HepG2 (cell line): Measurements from ENCODE around the gene RGS14. TPM values are rescaled to one million over a fixed set of nuclear protein-coding genes. Genes with fewer than 3 reads are reported as not detected.

Experiments used
- ATF5 ChIP-seq: sonication (generic); formaldehyde crosslinking; IDR thresholded peaks from 2 replicates; pipeline ENCODE4 v1.4.0; 2020; ENCODE audit warnings: mild to moderate bottlenecking, low read depth, missing genetic modification reagents
- CEBPB ChIP-seq: IDR thresholded peaks from 2 replicates; pipeline ENCODE4 v1.6.1; 2011; ENCODE audit warnings: low read depth, low read length, improper control_type of control experiment, borderline replicate concordance
- CREM ChIP-seq, 2 experiments: sonication (generic) in 1 of 2; formaldehyde crosslinking in 1 of 2; IDR thresholded peaks; 2 replicates each; pipeline versions ENCODE4 v1.4.0 to v1.6.1; 2016 to 2020; ENCODE audit warnings: antibody characterized with exemption in 1 of 2, mild to moderate bottlenecking in 1 of 2, missing genetic modification reagents in 1 of 2
- FIP1L1 ChIP-seq: fragments of 200-400 bp; formaldehyde crosslinking; IDR thresholded peaks from 2 replicates; pipeline ENCODE4 v1.6.1; 2018; ENCODE audit warnings: low read depth, mild to moderate bottlenecking, low read length, moderate library complexity, borderline replicate concordance; ENCODE audit not compliant: insufficient read depth
- KLF15 ChIP-seq: sonication (generic); formaldehyde crosslinking; IDR thresholded peaks from 2 replicates; pipeline ENCODE4 v1.8.1; 2023; ENCODE audit warnings: borderline replicate concordance, mild to moderate bottlenecking, inconsistent platforms, missing genetic modification reagents, mixed read lengths
- NFRKB ChIP-seq: fragments of 450-650 bp; IDR thresholded peaks from 2 replicates; pipeline ENCODE4 v1.6.1; 2017
- NR1H2 ChIP-seq: sonication (generic); formaldehyde crosslinking; IDR thresholded peaks from 2 replicates; pipeline ENCODE4 v1.8.1; 2022; ENCODE audit warnings: low read depth, missing genetic modification reagents, borderline replicate concordance
- REXO4 ChIP-seq: sonication (generic); formaldehyde crosslinking; IDR thresholded peaks from 2 replicates; pipeline ENCODE4 v1.8.0; 2022; ENCODE audit warnings: missing genetic modification reagents, mild to moderate bottlenecking, borderline replicate concordance
- SOX13 ChIP-seq, 3 experiments: fragments of 450-650 bp in 1 of 3; sonication (generic) in 1 of 3; formaldehyde crosslinking in 1 of 3; IDR thresholded peaks in 2 of 3; conservative IDR thresholded peaks in 1 of 3; 2 replicates each; pipeline versions ENCODE4 v1.5.0 to v1.6.1; 2016 to 2020; ENCODE audit warnings: antibody characterized with exemption in 1 of 3, mild to moderate bottlenecking in 1 of 3, missing compliant biosample characterization in 1 of 3, missing genetic modification reagents in 1 of 3, moderate library complexity in 1 of 3
- STAG1 ChIP-seq: sonication (generic); formaldehyde crosslinking; IDR thresholded peaks from 2 replicates; pipeline ENCODE4 v1.4.0; 2020; ENCODE audit warnings: missing genetic modification reagents
- ZBTB46 ChIP-seq: sonication (generic); formaldehyde crosslinking; IDR thresholded peaks from 2 replicates; pipeline ENCODE4 v1.4.0; 2020; ENCODE audit warnings: mild to moderate bottlenecking, missing genetic modification reagents, borderline replicate concordance
- ZBTB7B ChIP-seq: sonication (generic); formaldehyde crosslinking; IDR thresholded peaks from 2 replicates; pipeline ENCODE4 v1.4.0; 2020; ENCODE audit warnings: missing genetic modification reagents
- ZNF180 ChIP-seq: sonication (generic); formaldehyde crosslinking; IDR thresholded peaks from 2 replicates; pipeline ENCODE4 v1.4.0; 2020; ENCODE audit warnings: low read depth, missing genetic modification reagents, borderline replicate concordance
- ZNF275 ChIP-seq: sonication (generic); formaldehyde crosslinking; IDR thresholded peaks from 2 replicates; pipeline ENCODE4 v1.8.0; 2022; ENCODE audit warnings: missing genetic modification reagents, mild to moderate bottlenecking, inconsistent platforms, borderline replicate concordance
- ZNF33B ChIP-seq: sonication (generic); formaldehyde crosslinking; IDR thresholded peaks from 2 replicates; pipeline ENCODE4 v1.5.1; 2020; ENCODE audit warnings: mild to moderate bottlenecking, missing genetic modification reagents
- ZNF501 ChIP-seq: sonication (generic); formaldehyde crosslinking; IDR thresholded peaks from 2 replicates; pipeline ENCODE4 v1.5.1; 2020; ENCODE audit warnings: mild to moderate bottlenecking, moderate library complexity, missing genetic modification reagents
- ZNF543 ChIP-seq: sonication (generic); formaldehyde crosslinking; IDR thresholded peaks from 2 replicates; pipeline ENCODE4 v1.4.0; 2020; ENCODE audit warnings: mild to moderate bottlenecking, missing genetic modification reagents
- ZNF547 ChIP-seq: sonication (generic); formaldehyde crosslinking; IDR thresholded peaks from 2 replicates; pipeline ENCODE4 v1.5.1; 2020; ENCODE audit warnings: mild to moderate bottlenecking, missing genetic modification reagents
- ZNF850 ChIP-seq: sonication (generic); formaldehyde crosslinking; conservative IDR thresholded peaks from 2 replicates; pipeline ENCODE4 v1.9.0; 2021; ENCODE audit warnings: mild to moderate bottlenecking, missing genetic modification reagents
- ZSCAN20 ChIP-seq: sonication (generic); formaldehyde crosslinking; IDR thresholded peaks from 2 replicates; pipeline ENCODE4 v1.4.0; 2020; ENCODE audit warnings: missing genetic modification reagents, mild to moderate bottlenecking, borderline replicate concordance
- polyA plus RNA-seq, 8 experiments: library from polyadenylated mRNA; depleted of rRNA in 3 of 8; stranded (reverse) in 7 of 8; unstranded in 1 of 8; fragments of >200 nt; fragmentation: Illumina TruSeq in 4 of 8; extraction: Trizol in 4 of 8; gene quantifications; 2 replicates each; pipeline versions ENCODE4 v1.2.1 to v1.2.3, GENCODE V29; 2011 to 2016; ENCODE audit warnings: low read depth in 4 of 8, missing spikeins in 1 of 8, mixed read lengths in 1 of 8; ENCODE audit not compliant: insufficient read depth in 1 of 8
- total RNA-seq, 5 experiments: library from RNA; depleted of rRNA; stranded (reverse); fragments of >200 nt; fragmentation: Illumina TruSeq; extraction: Trizol; gene quantifications; 2 replicates each; pipeline ENCODE4 v1.2.3, GENCODE V29; 2016; ENCODE audit warnings: low read depth in 1 of 5
- TF ChIP-seq, protein P1 (sequence below): IDR thresholded peaks from 2 replicates; pipeline ENCODE4 v1.6.1; 2016; ENCODE audit warnings: missing compliant biosample characterization, missing genetic modification reagents, borderline replicate concordance
- TF ChIP-seq, protein P2 (sequence below): sonication (generic); formaldehyde crosslinking; IDR thresholded peaks from 2 replicates; pipeline ENCODE4 v1.4.0; 2020; ENCODE audit warnings: mild to moderate bottlenecking, missing genetic modification reagents

Gene RGS14
- total and polyA plus RNA-seq, 2 of the 13 experiments (the other 11 are each of a cell fraction or from before 2014, with no cell fraction given) = 11.1 to 17.2 TPM

DNA sequence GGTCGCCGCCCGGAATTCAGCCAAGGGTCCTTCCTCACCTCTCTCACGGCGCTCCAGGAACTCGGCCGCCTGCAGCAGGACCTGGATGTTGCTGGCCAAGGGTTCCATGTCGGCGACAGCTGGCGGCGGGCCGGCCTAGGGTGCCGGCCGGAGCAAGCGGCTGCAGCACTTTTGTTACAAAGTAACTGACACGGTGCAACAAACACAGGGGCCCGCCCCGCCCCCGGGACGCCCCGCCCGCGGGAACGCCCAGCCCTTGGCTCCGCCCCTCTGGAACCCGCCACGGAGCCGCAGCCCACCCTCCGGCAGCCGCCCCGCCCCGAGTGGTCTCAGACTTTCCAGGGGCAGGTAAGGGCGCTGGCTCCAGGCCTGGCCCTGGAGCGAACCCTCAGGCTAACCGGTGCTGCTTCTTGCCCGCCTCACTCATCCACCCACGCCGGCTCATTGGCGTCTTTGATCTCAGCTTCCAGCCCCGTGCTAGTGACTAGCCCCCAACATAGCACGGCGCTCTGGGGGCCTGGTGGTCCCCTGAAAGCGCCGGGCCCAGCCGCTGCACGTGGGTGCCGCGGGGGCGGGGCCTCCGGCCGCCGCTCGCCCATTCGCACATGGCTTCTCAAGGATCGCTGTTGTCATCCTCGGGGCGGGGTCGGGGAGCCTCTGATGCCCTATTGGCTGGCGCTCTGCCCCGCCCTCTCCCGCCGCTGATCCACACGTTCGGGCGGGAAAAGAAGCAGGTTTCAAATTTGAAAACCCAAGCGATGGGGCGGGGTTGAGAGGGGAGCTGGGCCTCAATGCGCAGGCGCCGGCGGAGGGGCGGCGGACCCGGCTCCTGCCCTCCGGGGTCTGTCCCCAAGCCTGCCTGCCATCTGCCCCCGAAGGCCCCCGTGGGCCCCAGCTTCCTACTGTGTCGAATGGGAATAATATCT is 45.7 kb upstream of the RGS14 start, which contains the start of gene MXD3 (continued):
- no peak for TF ChIP-seq CEBPB
- TF ChIP-seq ZNF547 (CRISPR knock-in tag) = no peak
- TF ChIP-seq KLF15 (CRISPR knock-in tag) = peak; percentile 83; the same call in 1 of the 2 replicates
- no peak for TF ChIP-seq SOX13 (IDR thresholded peaks at IDR 0.05)
- no peak for TF ChIP-seq SOX13 (CRISPR knock-in tag; conservative IDR thresholded peaks at IDR 0.05 in 1 of 2, IDR thresholded peaks at IDR 0.05 in 1 of 2)
- no peak for TF ChIP-seq NFRKB
- TF ChIP-seq NR1H2 (CRISPR knock-in tag) = no peak
- no peak for TF ChIP-seq ZNF33B (CRISPR knock-in tag)
- TF ChIP-seq ZNF543 (CRISPR knock-in tag) = no peak
- no peak for TF ChIP-seq STAG1 (CRISPR knock-in tag)
- peak; percentile 95 for TF ChIP-seq ZBTB7B (CRISPR knock-in tag)
- TF ChIP-seq ATF5 (CRISPR knock-in tag) = no peak
- TF ChIP-seq ZBTB46 (CRISPR knock-in tag) = no peak
- TF ChIP-seq ZSCAN20 (CRISPR knock-in tag) = 0 out of 2 replicates have a peak, but pooled peaks have one; percentile 39
- no peak for TF ChIP-seq ZNF180 (CRISPR knock-in tag)
- TF ChIP-seq, protein P1, sequence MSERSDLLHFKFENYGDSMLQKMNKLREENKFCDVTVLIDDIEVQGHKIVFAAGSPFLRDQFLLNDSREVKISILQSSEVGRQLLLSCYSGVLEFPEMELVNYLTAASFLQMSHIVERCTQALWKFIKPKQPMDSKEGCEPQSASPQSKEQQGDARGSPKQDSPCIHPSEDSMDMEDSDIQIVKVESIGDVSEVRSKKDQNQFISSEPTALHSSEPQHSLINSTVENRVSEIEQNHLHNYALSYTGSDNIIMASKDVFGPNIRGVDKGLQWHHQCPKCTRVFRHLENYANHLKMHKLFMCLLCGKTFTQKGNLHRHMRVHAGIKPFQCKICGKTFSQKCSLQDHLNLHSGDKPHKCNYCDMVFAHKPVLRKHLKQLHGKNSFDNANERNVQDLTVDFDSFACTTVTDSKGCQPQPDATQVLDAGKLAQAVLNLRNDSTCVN (CRISPR knock-in tag) = no peak
- TF ChIP-seq, protein P2, sequence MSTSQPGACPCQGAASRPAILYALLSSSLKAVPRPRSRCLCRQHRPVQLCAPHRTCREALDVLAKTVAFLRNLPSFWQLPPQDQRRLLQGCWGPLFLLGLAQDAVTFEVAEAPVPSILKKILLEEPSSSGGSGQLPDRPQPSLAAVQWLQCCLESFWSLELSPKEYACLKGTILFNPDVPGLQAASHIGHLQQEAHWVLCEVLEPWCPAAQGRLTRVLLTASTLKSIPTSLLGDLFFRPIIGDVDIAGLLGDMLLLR (CRISPR knock-in tag) = peak; percentile 86; the same call in 1 of the 2 replicates
- no peak for TF ChIP-seq REXO4
- TF ChIP-seq CREM (IDR thresholded peaks at IDR 0.05) = no peak; the same call in 1 of the 2 replicates
- no peak for TF ChIP-seq CREM (CRISPR knock-in tag; IDR thresholded peaks at IDR 0.05)
- no peak for TF ChIP-seq ZNF850 (CRISPR knock-in tag)
- TF ChIP-seq ZNF501 (CRISPR knock-in tag) = peak; percentile 83
- TF ChIP-seq FIP1L1 = no peak
- 0 out of 2 replicates have a peak, but pooled peaks have one; percentile 12 for TF ChIP-seq ZNF275 (CRISPR knock-in tag)
